WTC11 (cell line): ENCODE data around the gene ADSL. TPM values are rescaled to one million over a fixed set of nuclear protein-coding genes. Genes with fewer than 3 reads are reported as not detected.

Experiments
- ATAC-seq: fragments of 200-7000 bp; cut with Tn5 transposase; 2 replicates; pipeline ENCODE4 v1.10.0; 2021; ENCODE audit warnings: mild to moderate bottlenecking, moderate library complexity
- CTCF ChIA-PET: fragments of 300-600 bp; sonication (Branson Sonifier 250); formaldehyde crosslinking; loops from one replicate; lab custom pipeline; 2021; ENCODE audit warnings: antibody characterized with exemption; lab: Charles Lee
- POLR2A ChIA-PET: fragments of 350-600 bp; sonication (Branson Sonifier 250); formaldehyde crosslinking; loops from one replicate; lab custom pipeline; 2021; ENCODE audit warnings: antibody characterized with exemption; lab: Charles Lee
- DNase-seq: peaks from one replicate; pipeline ENCODE4 v3.0.0; 2021; ENCODE audit warnings: low spot score
- H3K27ac Mint-ChIP-seq: 2 replicates; pipeline ENCODE4 v1.8.0; 2021; ENCODE audit warnings: mixed read lengths
- H3K27me3 Mint-ChIP-seq: 2 replicates; pipeline ENCODE4 v1.8.0; 2021; ENCODE audit warnings: low read depth, mild to moderate bottlenecking, moderate library complexity, mixed read lengths
- H3K36me3 Mint-ChIP-seq: 2 replicates; pipeline ENCODE4 v1.8.0; 2021; ENCODE audit warnings: mixed read lengths
- H3K4me1 Mint-ChIP-seq: 2 replicates; pipeline ENCODE4 v1.8.0; 2022; ENCODE audit warnings: mixed read lengths
- H3K4me3 Mint-ChIP-seq: 2 replicates; pipeline ENCODE4 v1.8.0; 2021; ENCODE audit warnings: mild to moderate bottlenecking, moderate library complexity, mixed read lengths
- H3K9me3 Mint-ChIP-seq: 2 replicates; pipeline ENCODE4 v1.8.0; 2021; ENCODE audit warnings: mixed read lengths
- ATF6 ChIP-seq: sonication (generic); formaldehyde crosslinking; IDR thresholded peaks from 2 replicates; pipeline ENCODE4 v1.8.1; 2023; ENCODE audit warnings: mild to moderate bottlenecking, missing genetic modification reagents
- CREM ChIP-seq: sonication (generic); formaldehyde crosslinking; IDR thresholded peaks from 2 replicates; pipeline ENCODE4 v1.8.1; 2022; ENCODE audit warnings: mild to moderate bottlenecking, missing genetic modification reagents, moderate library complexity
- ESRRA ChIP-seq: sonication (generic); formaldehyde crosslinking; IDR thresholded peaks from 2 replicates; pipeline ENCODE4 v1.8.1; 2022; ENCODE audit warnings: mild to moderate bottlenecking, missing genetic modification reagents, borderline replicate concordance
- FOXK1 ChIP-seq: sonication (generic); formaldehyde crosslinking; IDR thresholded peaks from 2 replicates; pipeline ENCODE4 v1.8.0; 2022; ENCODE audit warnings: mild to moderate bottlenecking, moderate library complexity, missing genetic modification reagents
- FOXP1 ChIP-seq: sonication (generic); formaldehyde crosslinking; IDR thresholded peaks from 2 replicates; pipeline ENCODE4 v1.8.0; 2022; ENCODE audit warnings: missing genetic modification reagents, mild to moderate bottlenecking, moderate library complexity, borderline replicate concordance
- HMGXB4 ChIP-seq: sonication (generic); formaldehyde crosslinking; IDR thresholded peaks from 2 replicates; pipeline ENCODE4 v1.8.1; 2023; ENCODE audit warnings: mild to moderate bottlenecking, moderate library complexity, missing genetic modification reagents
- IRF2 ChIP-seq: sonication (generic); formaldehyde crosslinking; IDR thresholded peaks from 2 replicates; pipeline ENCODE4 v1.8.0; 2022; ENCODE audit warnings: low read depth, missing genetic modification reagents, borderline replicate concordance
- KAT7 ChIP-seq: sonication (generic); formaldehyde crosslinking; IDR thresholded peaks from 2 replicates; pipeline ENCODE4 v1.8.1; 2023; ENCODE audit warnings: missing genetic modification reagents, mild to moderate bottlenecking, borderline replicate concordance
- PREB ChIP-seq: sonication (generic); formaldehyde crosslinking; IDR thresholded peaks from 2 replicates; pipeline ENCODE4 v1.8.1; 2022; ENCODE audit warnings: mild to moderate bottlenecking, missing genetic modification reagents, moderate library complexity, borderline replicate concordance
- PRRX2 ChIP-seq: fragments of 250-450 bp; sonication (Bioruptor Pico); IDR thresholded peaks from 2 replicates; pipeline ENCODE4 v1.8.0; 2021; ENCODE audit warnings: mild to moderate bottlenecking
- RORB ChIP-seq: fragments of 250-450 bp; sonication (Bioruptor Pico); IDR thresholded peaks from 2 replicates; pipeline ENCODE4 v1.9.0; 2021; ENCODE audit warnings: mild to moderate bottlenecking
- SMAD4 ChIP-seq: sonication (generic); formaldehyde crosslinking; IDR thresholded peaks from 2 replicates; pipeline ENCODE4 v1.8.0; 2022; ENCODE audit warnings: mild to moderate bottlenecking, missing genetic modification reagents
- STAT6 ChIP-seq: sonication (generic); formaldehyde crosslinking; conservative IDR thresholded peaks from 2 replicates; pipeline ENCODE4 v1.8.1; 2023; ENCODE audit warnings: mild to moderate bottlenecking, low read depth, missing genetic modification reagents, moderate library complexity
- TP53 ChIP-seq: sonication (generic); formaldehyde crosslinking; IDR thresholded peaks from 2 replicates; pipeline ENCODE4 v1.8.1; 2023; ENCODE audit warnings: mild to moderate bottlenecking, missing genetic modification reagents
- USF2 ChIP-seq: sonication (generic); formaldehyde crosslinking; IDR thresholded peaks from 2 replicates; pipeline ENCODE4 v1.8.1; 2023; ENCODE audit warnings: mild to moderate bottlenecking, missing genetic modification reagents, moderate library complexity
- ZNF263 ChIP-seq: sonication (generic); formaldehyde crosslinking; IDR thresholded peaks from 2 replicates; pipeline ENCODE4 v1.8.1; 2022; ENCODE audit warnings: low read depth, mild to moderate bottlenecking, moderate library complexity, missing genetic modification reagents
- ZNF317 ChIP-seq: sonication (generic); formaldehyde crosslinking; IDR thresholded peaks from 2 replicates; pipeline ENCODE4 v1.8.1; 2023; ENCODE audit warnings: low read depth, mild to moderate bottlenecking, moderate library complexity, missing genetic modification reagents, borderline replicate concordance
- ZNF671 ChIP-seq: fragments of 250-450 bp; sonication (Bioruptor Pico); IDR thresholded peaks from 2 replicates; pipeline ENCODE4 v1.8.0; 2021; ENCODE audit warnings: mild to moderate bottlenecking
- total RNA-seq: library from RNA; stranded (reverse); gene quantifications from 3 replicates; pipeline ENCODE4 v1.2.3, GENCODE V29; 2021

ADSL gene
- total RNA-seq, 1 experiment from 2014 or later = 154 TPM

GRCh38 chr22:40385036-40385782 is 38.9 kb downstream of the ADSL start (continued):
- TF ChIP-seq HMGXB4 (CRISPR knock-in tag) = no peak
- TF ChIP-seq PRRX2 (CRISPR knock-in tag) = no peak

- Mint-ChIP-seq H3K4me1 (peaks cover 4% of the 10 kb centered on the region; the same call in 1 of the 2 replicates), H3K36me3 (peaks cover 3% of the 10 kb centered on the region; the same call in 1 of the 2 replicates), H3K27me3 (no peaks in the 10 kb centered on the region), H3K9me3 (no peaks in the 10 kb centered on the region), H3K4me3 (no peak overlapping the region), H3K27ac (no peak overlapping the region)
- DNase-seq (no peak), ATAC-seq (no peak)
- no peak for TF ChIP-seq STAT6 (CRISPR knock-in tag)
- TF ChIP-seq PREB = no peak
- no peak for TF ChIP-seq RORB
- no peak for TF ChIP-seq FOXP1
- no peak for TF ChIP-seq TP53 (CRISPR knock-in tag)
- no peak for TF ChIP-seq ATF6 (CRISPR knock-in tag)
- TF ChIP-seq ZNF317 (CRISPR knock-in tag) = no peak
- no peak for TF ChIP-seq ESRRA (CRISPR knock-in tag)
- no peak for TF ChIP-seq KAT7 (CRISPR knock-in tag)
- no peak for TF ChIP-seq CREM
- no peak for TF ChIP-seq ZNF263
- TF ChIP-seq IRF2 = no peak
- no peak for TF ChIP-seq ZNF671 (CRISPR knock-in tag)
- no peak for TF ChIP-seq SMAD4
- no peak for TF ChIP-seq HMGXB4 (CRISPR knock-in tag)
- no peak for TF ChIP-seq FOXK1
- no peak for TF ChIP-seq USF2
- ChIA-PET CTCF (no interaction called here), POLR2A (no interaction called here)
Measured at GRCh38 chr22:40387746-40388145, 41.4 kb downstream of the ADSL start.
